ENCODE measurements around the gene KLF15. TPM values are rescaled to one million over a fixed set of nuclear protein-coding genes. Genes with fewer than 3 reads are reported as not detected.

The KLF15 gene
- 6.8 TPM for polyA plus RNA-seq (2013, experiment 1 of 2)
- 7.4 TPM for polyA plus RNA-seq (2013, experiment 2 of 2)

DNA sequence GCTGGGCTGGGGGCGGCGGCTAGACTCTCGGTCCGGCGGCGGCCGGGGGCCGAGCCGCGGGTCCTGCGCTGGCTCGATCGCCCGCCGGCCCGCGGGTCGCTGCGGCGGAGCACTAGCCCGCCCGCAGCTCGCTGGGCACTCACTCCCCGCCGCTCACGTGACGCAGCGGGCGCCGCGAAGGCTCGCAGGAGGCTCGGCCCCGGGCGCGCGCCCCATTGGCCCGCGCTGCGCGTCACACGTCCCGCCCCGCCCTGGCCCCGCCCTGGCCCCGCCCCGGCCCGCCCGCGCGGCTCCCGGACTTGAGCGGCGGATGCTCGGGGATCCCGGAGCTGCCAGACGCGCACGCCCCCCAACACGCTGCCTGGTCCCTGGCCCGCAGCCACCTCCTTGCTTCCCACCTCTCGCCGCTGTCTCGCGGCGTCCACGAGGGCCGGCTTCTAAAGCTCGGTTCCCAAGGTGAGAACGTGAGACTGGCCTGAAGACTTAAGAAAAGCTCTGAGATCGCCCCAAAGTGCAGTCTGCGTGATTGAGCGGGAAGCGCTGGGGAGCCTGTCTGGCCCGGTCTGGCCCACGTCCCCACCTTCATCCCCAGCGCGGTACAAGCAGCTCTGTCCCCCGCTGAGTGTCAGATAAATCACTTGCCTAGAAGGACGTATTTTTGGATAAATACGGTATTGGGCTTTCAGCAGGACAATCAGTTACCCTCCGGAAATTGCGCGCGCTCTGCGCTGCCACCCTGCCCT is at the start of gene KLF15:
KLF15 (minus strand) TSS at position 114 of the 743 bp plus-strand sequence. CDS start 4,486 bp downstream, outside the sequence.
- H3K4me1 ChIP-seq (ENCODE audit: insufficient read depth, low read length), result peaks cover 14% of the 10 kb centered on the region
- peaks cover 4% of the 10 kb centered on the region; the same call in 1 of the 2 replicates for H3K9me3 ChIP-seq (ENCODE audit: insufficient read depth, low read depth, low read length)
- H3K9ac ChIP-seq (ENCODE audit: low read depth, low read length), result peak within 1 kb of the TSS; percentile 19
- H3K27ac ChIP-seq (ENCODE audit: low read depth, low read length), result peak within 1 kb of the TSS; percentile 16; the same call in 1 of the 2 replicates
- under 1% methylated on average over 86 of the region's 86 CpGs for WGBS
- peaks cover 38% of the 10 kb centered on the region for H3K27me3 ChIP-seq (ENCODE audit: insufficient read depth, low read length)
- H3K4me3 ChIP-seq (ENCODE audit: low read length), result peak within 1 kb of the TSS; percentile 68
- H3K36me3 ChIP-seq (ENCODE audit: insufficient read depth, low read length), result no peaks in the 10 kb centered on the region

DNA sequence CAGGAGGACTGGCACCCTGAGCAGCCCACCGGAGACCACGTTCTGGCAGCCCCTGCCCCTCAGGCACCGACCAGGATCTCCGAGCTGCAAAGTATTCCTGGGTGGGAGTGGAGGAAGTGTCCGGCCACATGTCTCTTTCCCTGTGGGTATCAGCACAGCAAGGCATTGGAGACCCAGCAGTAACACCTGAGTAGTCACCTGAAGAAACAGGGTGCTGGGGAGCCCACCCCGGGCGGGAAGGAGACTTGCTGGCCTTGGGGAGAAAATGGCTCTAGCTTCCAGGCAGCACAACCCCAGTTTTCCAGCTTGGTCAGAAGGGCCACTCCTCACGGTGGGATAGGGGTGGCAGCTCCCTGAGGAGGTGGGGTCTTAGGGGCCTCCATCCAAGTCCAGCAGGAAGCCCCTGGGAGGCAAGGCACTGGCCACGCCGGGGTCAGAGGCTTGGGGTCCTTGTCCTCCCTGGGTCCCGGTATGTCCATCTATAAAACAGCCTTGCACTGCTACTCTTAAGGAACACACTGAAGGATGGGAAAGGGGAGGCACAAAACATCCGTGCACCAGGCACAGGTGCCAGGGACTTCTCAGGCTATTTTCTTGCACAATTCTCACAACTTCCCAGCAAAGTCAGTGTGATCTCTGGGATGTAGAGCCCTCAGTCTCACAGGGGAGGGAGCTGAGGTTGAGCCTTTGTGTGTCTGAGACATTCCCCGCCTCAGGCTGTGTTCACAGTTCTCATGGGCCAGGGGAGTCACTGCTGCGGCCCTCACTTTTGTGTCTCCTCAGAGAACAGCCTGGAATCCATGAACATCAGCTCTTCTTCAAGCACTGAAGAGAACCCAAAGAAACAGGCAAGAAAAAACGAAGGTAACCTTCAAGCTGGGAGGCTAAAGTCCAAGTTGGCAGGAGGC is 49.4 kb upstream of the KLF15 start:
- no peak overlapping the region for H3K4me3 ChIP-seq (ENCODE audit: low read length)
- no peaks in the 10 kb centered on the region for H3K9me3 ChIP-seq (ENCODE audit: insufficient read depth, low read depth, low read length)
- WGBS, result 85% methylated on average over 15 of the region's 15 CpGs
- H3K27ac ChIP-seq (ENCODE audit: low read depth, low read length), result no peak overlapping the region
- H3K9ac ChIP-seq (ENCODE audit: low read depth, low read length), result no peak overlapping the region
- no peaks in the 10 kb centered on the region for H3K36me3 ChIP-seq (ENCODE audit: insufficient read depth, low read length)
- no peaks in the 10 kb centered on the region for H3K27me3 ChIP-seq (ENCODE audit: insufficient read depth, low read length)
- no peaks in the 10 kb centered on the region; the same call in 1 of the 2 replicates for H3K4me1 ChIP-seq (ENCODE audit: insufficient read depth, low read length)

DNA sequence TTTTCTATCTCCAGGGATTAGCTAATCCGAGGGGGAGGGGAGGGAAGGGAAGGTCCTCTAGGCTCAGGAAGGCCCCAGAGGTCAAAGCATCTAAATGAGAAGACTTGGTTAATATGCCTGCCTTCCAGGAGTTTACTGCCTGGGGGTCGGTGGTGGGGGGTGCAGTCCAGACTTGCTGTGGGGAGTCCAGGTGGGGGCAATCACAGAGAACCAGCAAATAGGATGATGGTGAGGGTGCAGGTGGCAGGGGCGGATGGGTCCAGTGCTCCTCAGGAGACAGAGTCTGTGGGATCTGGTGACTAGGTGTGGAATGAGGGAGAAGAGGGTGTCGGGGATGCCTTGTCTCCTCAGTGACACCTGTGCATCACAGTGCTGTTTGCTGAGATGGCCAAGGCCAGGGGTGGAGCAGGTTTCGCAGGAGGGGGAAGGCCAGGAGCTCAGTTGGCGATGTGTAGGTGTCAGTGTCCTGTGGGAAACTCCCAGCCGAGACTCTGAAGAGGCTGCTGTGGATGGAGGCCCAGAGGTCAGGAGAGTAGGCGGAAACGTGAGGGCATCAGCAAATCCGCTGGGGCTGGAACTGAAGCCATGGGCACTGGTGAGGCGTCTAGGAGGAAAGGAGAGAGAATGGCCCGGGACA is 45.6 kb upstream of the KLF15 start:
- Histone ChIP-seq H3K9me3 (ENCODE audit: insufficient read depth, low read depth, low read length) (no peaks in the 10 kb centered on the region), H3K27me3 (ENCODE audit: insufficient read depth, low read length) (no peaks in the 10 kb centered on the region), H3K36me3 (ENCODE audit: insufficient read depth, low read length) (no peaks in the 10 kb centered on the region), H3K4me1 (ENCODE audit: insufficient read depth, low read length) (no peaks in the 10 kb centered on the region; the same call in 1 of the 2 replicates), H3K9ac (ENCODE audit: low read depth, low read length) (no peak overlapping the region), H3K4me3 (ENCODE audit: low read length) (no peak overlapping the region), H3K27ac (ENCODE audit: low read depth, low read length) (no peak overlapping the region)
- WGBS, result 84% methylated on average over 12 of the region's 12 CpGs

DNA sequence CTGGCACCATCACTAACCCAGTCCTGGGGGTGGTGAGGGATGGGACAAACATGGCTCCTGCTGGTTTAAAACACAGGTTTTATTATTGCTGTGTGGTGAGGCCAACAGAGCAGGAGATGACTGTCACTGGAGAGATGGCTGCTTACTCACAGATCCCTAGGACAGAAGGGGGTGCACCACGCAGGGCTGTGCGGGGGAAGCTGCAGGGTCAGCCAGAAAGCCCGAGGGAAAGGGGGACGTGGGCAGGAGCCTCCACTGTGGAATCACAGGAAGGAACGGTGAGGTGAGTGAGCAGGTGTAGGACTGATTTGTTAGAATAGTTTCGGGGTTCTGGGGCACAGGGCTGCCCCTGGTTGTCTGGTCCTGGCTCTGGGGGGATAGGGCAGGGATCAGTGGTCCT is 45.0 kb upstream of the KLF15 start:
- H3K27me3 ChIP-seq (ENCODE audit: insufficient read depth, low read length), result no peaks in the 10 kb centered on the region
- H3K9me3 ChIP-seq (ENCODE audit: insufficient read depth, low read depth, low read length), result no peaks in the 10 kb centered on the region
- 82% methylated on average over 6 of the region's 6 CpGs for WGBS
- H3K4me3 ChIP-seq (ENCODE audit: low read length), result no peak overlapping the region
- H3K27ac ChIP-seq (ENCODE audit: low read depth, low read length), result no peak overlapping the region
- no peaks in the 10 kb centered on the region; the same call in 1 of the 2 replicates for H3K4me1 ChIP-seq (ENCODE audit: insufficient read depth, low read length)
- no peak overlapping the region for H3K9ac ChIP-seq (ENCODE audit: low read depth, low read length)
- H3K36me3 ChIP-seq (ENCODE audit: insufficient read depth, low read length), result no peaks in the 10 kb centered on the region

DNA sequence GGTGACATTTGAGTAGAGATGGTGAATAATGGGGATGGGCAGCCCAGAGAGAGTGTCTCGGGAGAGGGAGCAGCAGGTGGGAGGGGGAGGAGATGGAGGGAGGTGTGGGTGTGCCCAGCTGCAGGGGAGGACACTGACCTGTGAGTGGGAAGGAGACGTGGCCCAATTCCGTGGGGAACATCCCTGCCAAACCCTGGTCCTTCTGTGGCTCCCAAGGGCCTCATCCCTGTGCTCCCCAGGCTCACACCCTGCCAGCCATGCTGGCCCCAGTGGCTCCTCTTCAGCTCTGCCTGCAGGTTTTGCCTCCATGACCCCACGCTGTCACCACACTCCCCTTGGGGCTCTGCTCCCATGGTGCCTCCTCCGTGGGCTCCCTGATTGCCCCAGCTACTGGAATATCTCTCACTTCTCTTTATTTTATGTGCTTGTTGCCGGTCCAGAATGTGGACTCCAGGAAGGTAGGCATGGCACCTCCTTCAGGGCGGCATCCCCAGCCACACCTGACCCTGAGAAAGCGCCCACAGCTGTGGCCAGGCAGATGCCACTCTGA is 44.5 kb upstream of the KLF15 start:
- Histone ChIP-seq H3K36me3 (ENCODE audit: insufficient read depth, low read length) (no peaks in the 10 kb centered on the region), H3K9ac (ENCODE audit: low read depth, low read length) (no peak overlapping the region), H3K4me3 (ENCODE audit: low read length) (no peak overlapping the region), H3K4me1 (ENCODE audit: insufficient read depth, low read length) (no peaks in the 10 kb centered on the region; the same call in 1 of the 2 replicates), H3K27ac (ENCODE audit: low read depth, low read length) (no peak overlapping the region), H3K27me3 (ENCODE audit: insufficient read depth, low read length) (0 out of 2 replicates have a peak, but pooled peaks cover under 1% of the 10 kb centered on the region), H3K9me3 (ENCODE audit: insufficient read depth, low read depth, low read length) (no peaks in the 10 kb centered on the region)
- WGBS, result 79% methylated on average over 8 of the region's 8 CpGs

DNA sequence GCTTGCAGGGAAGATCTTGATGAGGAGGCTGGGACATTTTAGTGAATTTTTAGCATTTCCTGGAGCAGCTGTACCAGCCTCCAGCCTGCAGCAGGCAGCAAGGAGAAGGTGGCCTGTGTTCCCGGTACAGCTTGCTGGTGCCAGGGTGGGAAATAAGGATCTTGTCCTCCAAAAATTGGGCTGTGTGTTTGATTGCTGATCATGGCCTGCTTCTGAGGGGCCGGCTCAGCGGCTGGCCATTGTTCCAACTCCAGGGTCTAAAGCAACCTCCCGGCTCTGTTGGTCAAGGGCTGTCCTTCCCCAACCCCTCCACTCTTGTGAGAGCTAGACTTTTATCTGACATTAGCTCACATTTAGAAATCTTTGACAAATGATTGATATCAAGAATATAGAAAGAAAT is 42.5 kb upstream of the KLF15 start:
- Histone ChIP-seq H3K4me1 (ENCODE audit: insufficient read depth, low read length) (no peaks in the 10 kb centered on the region; the same call in 1 of the 2 replicates), H3K9ac (ENCODE audit: low read depth, low read length) (no peak overlapping the region), H3K36me3 (ENCODE audit: insufficient read depth, low read length) (no peaks in the 10 kb centered on the region), H3K27ac (ENCODE audit: low read depth, low read length) (no peak overlapping the region), H3K4me3 (ENCODE audit: low read length) (no peak overlapping the region), H3K9me3 (ENCODE audit: insufficient read depth, low read depth, low read length) (no peaks in the 10 kb centered on the region), H3K27me3 (ENCODE audit: insufficient read depth, low read length) (peaks cover 20% of the 10 kb centered on the region)
- 91% methylated on average over 4 of the region's 4 CpGs for WGBS

DNA sequence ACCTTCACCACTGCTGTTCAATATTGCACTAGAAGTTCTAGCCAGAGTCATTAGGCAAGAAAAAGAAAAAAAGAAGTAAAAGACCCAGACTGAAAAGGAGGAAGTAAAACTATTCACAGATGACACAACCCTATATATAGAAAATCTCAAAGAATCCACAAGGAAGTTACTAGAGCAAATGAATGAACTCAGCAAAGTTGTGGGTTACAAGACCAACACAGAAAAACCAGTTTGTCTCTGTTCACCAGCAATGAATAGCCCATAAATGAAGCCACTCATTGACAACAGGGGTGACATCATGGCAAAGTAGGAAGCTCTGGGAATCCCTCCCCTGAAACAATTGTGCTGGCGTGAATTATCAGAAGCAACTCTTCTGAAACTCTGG is 42.1 kb upstream of the KLF15 start:
- no peak overlapping the region for H3K4me3 ChIP-seq (ENCODE audit: low read length)
- H3K36me3 ChIP-seq (ENCODE audit: insufficient read depth, low read length), result no peaks in the 10 kb centered on the region
- H3K27ac ChIP-seq (ENCODE audit: low read depth, low read length), result no peak overlapping the region
- no peak overlapping the region for H3K9ac ChIP-seq (ENCODE audit: low read depth, low read length)
- WGBS, result 94% methylated on average over 1 of the region's 1 CpG
- H3K9me3 ChIP-seq (ENCODE audit: insufficient read depth, low read depth, low read length), result no peaks in the 10 kb centered on the region
- H3K27me3 ChIP-seq (ENCODE audit: insufficient read depth, low read length), result peaks cover 24% of the 10 kb centered on the region
- no peaks in the 10 kb centered on the region; the same call in 1 of the 2 replicates for H3K4me1 ChIP-seq (ENCODE audit: insufficient read depth, low read length)

DNA sequence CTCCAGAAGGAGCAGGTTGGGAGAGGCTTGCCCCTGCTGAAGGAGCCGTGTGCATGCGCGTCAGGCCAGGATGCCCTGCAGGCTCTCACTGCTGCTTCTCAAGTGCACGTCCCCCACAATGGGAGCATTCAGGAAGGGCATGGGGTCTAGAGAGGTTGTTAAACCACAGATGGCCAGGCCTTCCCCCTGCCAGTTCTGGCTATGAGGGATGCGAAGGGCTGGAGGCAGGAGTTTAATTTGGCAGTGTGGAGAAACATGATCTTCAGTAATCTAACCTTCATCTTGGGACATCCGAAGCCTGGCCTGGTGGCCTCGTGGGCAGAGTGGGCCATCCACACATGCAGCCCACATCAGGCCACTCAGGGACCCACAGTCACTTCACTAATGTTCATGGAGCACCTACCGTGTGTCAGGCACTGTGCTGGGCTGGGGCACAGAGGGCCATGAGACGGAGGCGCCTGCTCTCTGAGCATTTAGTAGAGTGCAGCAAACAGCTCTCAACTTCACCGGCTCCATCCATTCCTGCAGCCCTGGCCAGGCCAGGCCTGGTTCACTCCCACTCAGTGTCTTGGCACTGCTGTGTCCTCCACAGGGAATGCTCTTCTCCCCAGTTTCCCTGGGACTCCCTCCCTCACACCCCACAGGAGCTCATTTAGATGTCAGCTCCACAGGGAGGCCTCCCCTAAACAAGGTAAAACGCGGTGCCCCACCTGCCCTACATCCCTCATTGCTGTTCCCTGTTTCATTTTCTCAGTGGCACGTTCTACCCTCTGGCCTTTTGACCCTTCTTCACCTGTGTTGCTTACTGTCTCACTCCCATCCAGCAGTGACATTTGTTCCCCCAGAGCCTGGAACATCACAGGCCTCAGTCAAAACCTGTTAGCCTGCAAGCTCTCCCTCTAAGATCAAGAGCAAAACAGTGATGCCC is 41.5 kb upstream of the KLF15 start:
- Histone ChIP-seq H3K4me1 (ENCODE audit: insufficient read depth, low read length) (no peaks in the 10 kb centered on the region; the same call in 1 of the 2 replicates), H3K27ac (ENCODE audit: low read depth, low read length) (no peak overlapping the region), H3K9ac (ENCODE audit: low read depth, low read length) (no peak overlapping the region), H3K9me3 (ENCODE audit: insufficient read depth, low read depth, low read length) (no peaks in the 10 kb centered on the region), H3K27me3 (ENCODE audit: insufficient read depth, low read length) (peaks cover 31% of the 10 kb centered on the region), H3K4me3 (ENCODE audit: low read length) (no peak overlapping the region), H3K36me3 (ENCODE audit: insufficient read depth, low read length) (no peaks in the 10 kb centered on the region)
- WGBS, result 89% methylated on average over 14 of the region's 14 CpGs

DNA sequence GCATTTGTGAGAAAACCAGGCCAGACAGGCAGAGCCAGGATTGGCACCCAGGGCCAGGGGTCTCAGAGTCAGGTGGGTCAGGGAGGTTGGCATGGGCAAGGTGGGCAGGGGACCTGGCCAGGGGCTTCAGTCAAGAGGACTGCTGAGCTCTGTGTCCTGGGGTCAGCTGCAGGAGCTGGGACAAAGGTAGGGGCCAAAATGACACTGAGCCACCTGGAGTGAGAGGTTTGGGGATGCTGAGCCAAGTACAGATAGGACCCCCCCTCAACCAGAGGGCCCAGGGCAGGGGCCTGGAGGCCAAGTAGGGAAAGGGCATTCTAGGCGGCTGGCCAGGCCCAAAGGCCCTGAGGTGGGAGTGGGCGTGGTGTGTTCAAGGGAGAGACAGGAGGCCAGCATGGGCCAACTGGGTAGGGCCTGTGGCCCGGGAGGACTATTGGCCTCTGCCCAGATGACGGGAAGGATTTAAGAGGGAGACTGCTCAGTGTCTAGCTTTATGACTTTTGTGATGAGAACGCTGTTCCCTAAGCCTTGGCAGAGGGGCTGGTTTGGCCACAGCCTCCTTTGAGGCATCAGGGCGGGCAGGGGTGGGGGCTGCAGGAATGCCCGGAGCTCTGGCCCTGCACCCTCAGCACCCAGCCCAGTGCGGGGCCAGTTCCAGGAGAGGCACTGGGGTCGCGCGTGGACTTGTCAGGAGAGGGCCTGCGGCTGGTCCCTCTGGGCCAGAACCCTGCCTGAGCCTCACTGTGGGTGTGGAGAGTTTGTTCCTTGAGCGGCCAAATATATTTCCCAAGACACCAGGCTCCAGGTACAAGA is 40.6 kb upstream of the KLF15 start:
- H3K4me1 ChIP-seq (ENCODE audit: insufficient read depth, low read length), result no peaks in the 10 kb centered on the region; the same call in 1 of the 2 replicates
- no peaks in the 10 kb centered on the region for H3K9me3 ChIP-seq (ENCODE audit: insufficient read depth, low read depth, low read length)
- peaks cover 39% of the 10 kb centered on the region for H3K27me3 ChIP-seq (ENCODE audit: insufficient read depth, low read length)
- H3K27ac ChIP-seq (ENCODE audit: low read depth, low read length), result no peak overlapping the region
- H3K4me3 ChIP-seq (ENCODE audit: low read length), result no peak overlapping the region
- 94% methylated on average over 13 of the region's 13 CpGs for WGBS
- H3K9ac ChIP-seq (ENCODE audit: low read depth, low read length), result no peak overlapping the region
- no peaks in the 10 kb centered on the region for H3K36me3 ChIP-seq (ENCODE audit: insufficient read depth, low read length)
